ENCODE results near the gene RAP1GAP. TPM values are rescaled to one million over a fixed set of nuclear protein-coding genes. Genes with fewer than 3 reads are reported as not detected.

RAP1GAP gene
- total and polyA plus RNA-seq, 9 of the 15 experiments (the other 6 are each of a cell fraction or from before 2014, with no cell fraction given): 0.29 to 30.2 (median 19.2) TPM

GRCh38 chr1:21639594-21640041, 29.5 kb downstream of the RAP1GAP start (continued):
- TF ChIP-seq E2F6 (IDR thresholded peaks at IDR 0.05; ENCODE audit: borderline replicate concordance in 1 of 2, extremely low read depth in 1 of 2, insufficient read depth in 1 of 2, insufficient read length in 1 of 2, low read depth in 1 of 2, low read length in 1 of 2, poor library complexity in 1 of 2, severe bottlenecking in 1 of 2): peak; percentile 81 to 88
- TF ChIP-seq PRPF4 (IDR thresholded peaks at IDR 0.05; ENCODE audit: insufficient read depth, low read depth, low read length, poor library complexity, severe bottlenecking): no peak
- TF ChIP-seq NFATC3 (IDR thresholded peaks at IDR 0.05): no peak
- 0 out of 2 replicates have a peak, but pooled peaks have one; percentile 23 for TF ChIP-seq ZNF644 (tag; IDR thresholded peaks at IDR 0.05; ENCODE audit: low read depth)
- TF ChIP-seq SMAD4 (CRISPR knock-in tag; conservative IDR thresholded peaks at IDR 0.05): peak; percentile 43; the same call in 1 of the 2 replicates
- TF ChIP-seq TBP (optimal IDR thresholded peaks at IDR 0.05; ENCODE audit: low read depth, low read length): peak; percentile 8
- no peak for TF ChIP-seq STAT5A (IDR thresholded peaks at IDR 0.05; ENCODE audit: borderline replicate concordance, low read length)
- no peak for TF ChIP-seq XRCC5 (IDR thresholded peaks at IDR 0.05; ENCODE audit: low read depth, low read length)
- TF ChIP-seq FUS (optimal IDR thresholded peaks at IDR 0.05; ENCODE audit: low read depth, low read length): no peak
- TF ChIP-seq SP1 (CRISPR knock-in tag; IDR thresholded peaks at IDR 0.05): peak; percentile 47; the same call in 1 of the 2 replicates
- peak; percentile 15; the same call in 1 of the 2 replicates for TF ChIP-seq ARID1B (IDR thresholded peaks at IDR 0.05)
- peak; percentile 67 for TF ChIP-seq L3MBTL2 (IDR thresholded peaks at IDR 0.05)
- no peak for TF ChIP-seq ASH1L (IDR thresholded peaks at IDR 0.05; ENCODE audit: borderline replicate concordance, low read depth, partially characterized antibody)
- 0 out of 2 replicates have a peak, but pooled peaks have one; percentile 18 for TF ChIP-seq HDAC8 (tag; IDR thresholded peaks at IDR 0.05)
- TF ChIP-seq PATZ1 (CRISPR knock-in tag; IDR thresholded peaks at IDR 0.05; ENCODE audit: borderline replicate concordance): no peak
- no peak for TF ChIP-seq TSC22D4 (tag; IDR thresholded peaks at IDR 0.05)
- TF ChIP-seq CTCF (IDR thresholded peaks at IDR 0.05 in 2 of 3, conservative IDR thresholded peaks at IDR 0.05 in 1 of 3; ENCODE audit: insufficient read depth in 2 of 3, low read depth in 1 of 3, low read length in 3 of 3): 0 out of 6 replicates have a peak, but pooled peaks of 1 of the 3 experiments have one; percentile 4
- no peak for TF ChIP-seq ZNF324 (CRISPR knock-in tag; IDR thresholded peaks at IDR 0.05)
- TF ChIP-seq ESRRB (CRISPR knock-in tag; IDR thresholded peaks at IDR 0.05; ENCODE audit: borderline replicate concordance): no peak
- no peak for TF ChIP-seq ZNF584 (CRISPR knock-in tag; IDR thresholded peaks at IDR 0.05; ENCODE audit: low read depth)
- no peak for TF ChIP-seq ZBTB26 (CRISPR knock-in tag; IDR thresholded peaks at IDR 0.05)

Measured in K562 (cell line).